Measurements from ENCODE around the gene NKAIN1.
A peak's percentile ranks its signal among the peaks of the same experiment; 100 is the strongest.
"Not testable (repeated sequence)": the region's sequence is repeated elsewhere in the genome, so short reads cannot be mapped to it uniquely, and the experiment has no call there.

The NKAIN1 gene

DNA sequence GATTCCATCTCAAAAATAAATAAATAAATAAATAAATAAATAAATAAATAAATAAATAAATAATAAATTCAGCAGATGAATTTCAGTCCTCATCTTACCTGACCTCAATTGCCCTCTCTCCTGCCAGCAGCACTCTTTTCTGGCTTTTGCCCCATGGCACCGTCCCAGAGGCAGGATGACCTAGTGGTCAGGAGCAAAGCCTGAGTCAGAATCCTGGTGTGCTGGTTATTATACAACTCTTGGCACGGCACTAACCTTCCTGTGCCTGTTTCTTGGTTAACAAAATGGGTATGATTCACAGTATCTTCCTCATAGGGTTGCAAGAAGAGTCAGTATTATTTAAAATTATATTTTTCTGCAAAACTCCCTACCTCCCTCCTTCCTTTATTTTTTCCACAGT lies 43.0 kb downstream of the NKAIN1 start:
- Mint-ChIP-seq H3K4me3 (no peak overlapping the region), H3K4me1 (ENCODE audit: low read depth) (no peaks in the 10 kb centered on the region), H3K27ac (no peak overlapping the region), H3K9me3 (no peaks in the 10 kb centered on the region), H3K27me3 (peaks cover 3% of the 10 kb centered on the region), H3K36me3 (ENCODE audit: low read depth) (no peaks in the 10 kb centered on the region)
- no peak for DNase-seq

DNA sequence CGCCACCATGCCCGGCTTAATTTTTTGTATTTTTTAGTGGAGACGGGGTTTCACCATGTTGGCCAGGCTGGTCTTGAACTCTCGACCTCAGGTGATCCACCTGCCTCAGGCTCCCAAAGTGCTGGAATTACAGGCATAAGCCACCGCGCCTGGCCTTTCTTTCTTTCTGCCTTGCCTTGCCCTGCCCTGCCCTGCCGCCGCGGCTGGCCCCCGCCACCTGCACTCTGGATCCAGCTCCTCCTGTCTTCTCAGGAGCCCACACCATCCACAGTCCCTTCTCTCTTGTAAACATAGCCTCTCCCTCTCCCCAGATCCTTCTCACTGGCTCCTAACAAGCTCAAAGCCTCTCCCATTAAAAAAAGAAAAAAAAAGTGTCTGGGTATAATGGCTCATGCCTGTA lies 44.4 kb downstream of the NKAIN1 start:
- not testable (repeated sequence) for H3K4me3 Mint-ChIP-seq; H3K27ac Mint-ChIP-seq; H3K27me3 Mint-ChIP-seq; H3K4me1 Mint-ChIP-seq (ENCODE audit: low read depth); H3K9me3 Mint-ChIP-seq; DNase-seq; H3K36me3 Mint-ChIP-seq (ENCODE audit: low read depth)

DNA sequence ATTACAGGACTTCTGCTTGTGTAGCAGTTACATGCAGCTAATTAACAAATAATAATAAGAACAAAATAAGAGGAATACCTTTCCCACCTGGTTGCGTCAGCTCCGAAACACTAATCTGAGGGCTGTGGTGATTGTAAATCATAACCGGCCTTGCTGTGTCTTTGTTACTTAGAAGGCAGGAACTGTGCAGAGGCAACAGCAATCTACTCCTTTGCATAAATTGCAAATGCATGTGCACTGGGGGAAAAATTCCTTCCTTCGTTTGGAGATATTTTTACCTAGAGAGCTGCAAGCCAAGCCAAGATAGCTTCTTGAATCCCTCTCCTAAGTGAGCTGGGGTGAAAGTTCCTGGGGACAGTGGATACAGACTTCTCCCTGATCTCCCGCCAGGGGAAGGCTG lies 46.0 kb downstream of the NKAIN1 start:
- no peaks in the 10 kb centered on the region for H3K27me3 Mint-ChIP-seq

DNA sequence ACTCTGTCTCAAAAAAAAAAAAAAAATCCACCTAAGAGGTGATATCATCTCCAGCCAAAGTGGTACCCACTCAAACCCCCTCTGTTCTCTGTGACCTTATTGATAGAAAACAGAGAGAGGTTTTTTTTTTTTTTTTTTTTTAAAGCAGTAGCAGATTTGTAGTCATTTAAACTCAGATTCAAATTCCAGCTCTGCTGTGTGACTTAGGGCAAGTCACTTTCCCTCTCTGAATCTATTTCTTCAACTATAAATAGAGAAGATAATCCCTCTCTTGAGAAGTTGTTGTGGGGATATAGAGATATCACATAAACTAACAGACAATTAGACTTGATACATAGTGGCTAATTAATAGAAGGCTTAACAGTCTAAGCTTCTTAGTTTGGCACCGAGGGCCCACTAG lies 48.4 kb downstream of the NKAIN1 start:
- H3K4me1 Mint-ChIP-seq (ENCODE audit: low read depth): no peaks in the 10 kb centered on the region
- no peak overlapping the region for H3K4me3 Mint-ChIP-seq
- no peak overlapping the region for H3K27ac Mint-ChIP-seq
- no peaks in the 10 kb centered on the region for H3K36me3 Mint-ChIP-seq (ENCODE audit: low read depth)
- no peaks in the 10 kb centered on the region for H3K9me3 Mint-ChIP-seq
- DNase-seq: no peak
- peaks cover 9% of the 10 kb centered on the region for H3K27me3 Mint-ChIP-seq

More for the DNA sequence above, 46.0 kb downstream of the NKAIN1 start:
- Mint-ChIP-seq H3K4me1 (ENCODE audit: low read depth) (no peaks in the 10 kb centered on the region), H3K4me3 (no peak overlapping the region), H3K9me3 (no peaks in the 10 kb centered on the region), H3K36me3 (ENCODE audit: low read depth) (no peaks in the 10 kb centered on the region), H3K27ac (no peak overlapping the region)
- no peak for DNase-seq

DNA sequence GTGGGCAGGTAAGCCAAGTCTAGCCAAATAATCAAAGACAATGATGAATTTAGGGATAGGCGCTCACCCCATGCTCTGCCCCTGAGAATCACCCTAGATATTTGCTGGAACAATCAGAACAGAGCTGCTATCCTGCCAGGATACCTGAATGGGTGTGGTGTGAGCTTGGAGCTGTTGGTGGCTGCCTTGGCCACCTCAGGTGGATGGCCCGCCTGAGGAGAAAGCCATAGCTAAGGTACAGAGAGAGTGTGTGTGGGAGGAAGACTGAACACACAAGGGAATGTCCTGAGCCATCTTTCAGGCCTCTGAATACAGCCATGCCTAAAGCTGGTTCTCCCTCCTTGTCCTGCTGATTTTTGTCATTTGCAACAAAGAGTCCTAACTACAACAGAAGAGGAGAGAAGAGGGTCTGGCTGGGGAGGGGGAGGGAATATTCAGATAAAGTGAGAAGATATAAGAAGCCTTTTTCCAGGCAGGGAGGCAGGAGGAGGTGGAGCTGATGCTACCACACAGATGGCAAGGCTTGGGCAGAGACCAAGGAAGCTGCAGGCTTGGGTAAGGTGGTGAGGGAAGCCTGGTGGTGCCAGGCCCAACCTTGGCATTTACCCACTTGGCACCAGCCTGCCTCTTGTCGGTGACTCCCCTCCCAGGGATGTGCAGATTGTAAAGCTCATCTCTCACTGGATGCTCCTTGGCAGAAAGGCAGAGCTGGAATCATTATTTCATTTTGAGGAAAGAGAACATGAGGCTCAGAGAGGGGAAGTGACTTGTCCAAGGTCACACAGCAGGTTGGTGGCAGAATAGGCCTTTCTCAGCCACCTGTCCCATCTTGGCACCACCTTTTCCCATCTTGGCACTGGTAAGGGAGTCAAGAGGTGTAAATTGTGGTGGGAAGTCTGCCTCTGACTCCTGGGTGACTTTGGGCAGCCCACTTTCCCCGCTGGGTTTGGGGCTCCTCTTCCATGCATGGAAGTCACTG lies 49.7 kb downstream of the NKAIN1 start:
- Mint-ChIP-seq H3K9me3 (no peaks in the 10 kb centered on the region), H3K27me3 (peaks cover 10% of the 10 kb centered on the region), H3K4me1 (ENCODE audit: low read depth) (no peaks in the 10 kb centered on the region), H3K36me3 (ENCODE audit: low read depth) (no peaks in the 10 kb centered on the region), H3K4me3 (no peak overlapping the region), H3K27ac (no peak overlapping the region)
- no peak for DNase-seq

DNA sequence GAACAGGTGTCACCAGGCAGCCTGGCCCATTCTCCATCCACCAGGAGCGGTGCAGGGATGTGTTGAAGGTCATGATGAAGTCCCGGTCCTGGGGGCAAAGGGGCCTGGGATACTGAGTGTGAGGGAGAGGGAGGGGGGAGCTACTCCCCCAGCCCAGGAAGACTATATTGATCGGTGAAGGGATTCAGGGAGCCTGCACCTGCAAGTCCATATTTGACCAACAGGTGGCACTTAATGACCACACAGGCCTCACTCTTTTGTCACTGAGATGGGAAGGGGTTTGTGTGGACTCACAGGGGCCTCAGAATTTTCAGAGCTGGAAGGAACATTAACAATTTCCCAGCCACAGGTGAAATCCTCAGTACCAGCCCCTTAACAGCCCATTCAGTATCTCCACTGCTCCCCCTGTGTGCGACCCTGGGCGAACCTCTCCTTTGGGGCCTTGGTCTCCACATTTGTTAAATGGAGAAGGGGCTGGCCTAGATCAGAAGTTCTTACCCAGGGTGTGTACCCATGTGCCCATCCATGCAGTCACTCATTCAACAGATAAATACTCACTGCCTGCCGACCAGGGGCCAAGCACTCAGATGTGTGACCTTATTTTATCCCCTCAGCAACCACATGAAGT lies 55.6 kb downstream of the NKAIN1 start:
- Mint-ChIP-seq H3K27ac (no peak overlapping the region), H3K9me3 (no peaks in the 10 kb centered on the region), H3K36me3 (ENCODE audit: low read depth) (no peaks in the 10 kb centered on the region), H3K4me3 (no peak overlapping the region), H3K27me3 (peaks cover 58% of the 10 kb centered on the region), H3K4me1 (ENCODE audit: low read depth) (peaks cover 6% of the 10 kb centered on the region)
- peak; percentile 47 for DNase-seq

DNA sequence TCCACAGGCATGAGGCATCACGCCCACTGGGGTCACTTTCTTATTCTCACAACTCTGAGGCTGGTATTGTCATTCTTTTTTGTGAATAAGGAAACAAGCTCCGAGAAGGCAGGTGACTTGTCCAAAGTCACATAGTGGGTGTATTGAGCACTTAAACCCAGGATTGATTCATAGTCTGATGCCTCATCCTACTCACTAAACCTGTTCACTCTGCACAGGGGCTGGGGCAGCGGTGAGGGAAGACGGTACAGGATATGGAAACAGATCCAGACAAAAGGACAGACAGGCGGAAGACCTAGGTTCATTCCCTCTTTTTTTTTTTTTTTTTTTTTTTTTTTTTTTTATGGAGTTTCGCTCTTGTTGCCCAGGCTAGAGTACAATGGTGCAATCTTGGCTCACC lies 56.6 kb downstream of the NKAIN1 start:
- peaks cover 6% of the 10 kb centered on the region for H3K4me1 Mint-ChIP-seq (ENCODE audit: low read depth)
- no peak for DNase-seq
- H3K36me3 Mint-ChIP-seq (ENCODE audit: low read depth): no peaks in the 10 kb centered on the region
- H3K27ac Mint-ChIP-seq: no peak overlapping the region
- no peaks in the 10 kb centered on the region for H3K9me3 Mint-ChIP-seq
- H3K4me3 Mint-ChIP-seq: no peak overlapping the region
- peaks cover 61% of the 10 kb centered on the region for H3K27me3 Mint-ChIP-seq

DNA sequence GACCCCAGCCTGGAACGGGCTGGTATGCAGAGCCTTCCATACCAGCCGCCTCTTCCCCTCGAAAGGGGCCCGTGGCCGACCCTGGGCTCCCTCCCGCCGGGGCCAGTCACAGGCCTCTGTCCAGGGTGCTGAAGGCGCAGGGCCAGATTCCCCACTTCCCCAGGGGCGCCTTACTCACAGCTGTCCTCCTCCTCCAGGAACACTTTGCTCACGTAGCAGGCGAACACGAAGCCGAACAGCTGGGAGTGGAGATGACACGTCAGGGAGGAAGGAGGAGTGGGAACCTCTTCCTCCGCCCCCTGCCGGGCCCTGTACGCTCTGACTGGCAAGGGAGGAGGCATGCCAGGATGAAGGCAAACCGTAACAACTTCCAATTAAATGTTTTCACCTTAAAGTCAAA lies 57.3 kb downstream of the NKAIN1 start:
- peaks cover 61% of the 10 kb centered on the region for H3K27me3 Mint-ChIP-seq

DNA sequence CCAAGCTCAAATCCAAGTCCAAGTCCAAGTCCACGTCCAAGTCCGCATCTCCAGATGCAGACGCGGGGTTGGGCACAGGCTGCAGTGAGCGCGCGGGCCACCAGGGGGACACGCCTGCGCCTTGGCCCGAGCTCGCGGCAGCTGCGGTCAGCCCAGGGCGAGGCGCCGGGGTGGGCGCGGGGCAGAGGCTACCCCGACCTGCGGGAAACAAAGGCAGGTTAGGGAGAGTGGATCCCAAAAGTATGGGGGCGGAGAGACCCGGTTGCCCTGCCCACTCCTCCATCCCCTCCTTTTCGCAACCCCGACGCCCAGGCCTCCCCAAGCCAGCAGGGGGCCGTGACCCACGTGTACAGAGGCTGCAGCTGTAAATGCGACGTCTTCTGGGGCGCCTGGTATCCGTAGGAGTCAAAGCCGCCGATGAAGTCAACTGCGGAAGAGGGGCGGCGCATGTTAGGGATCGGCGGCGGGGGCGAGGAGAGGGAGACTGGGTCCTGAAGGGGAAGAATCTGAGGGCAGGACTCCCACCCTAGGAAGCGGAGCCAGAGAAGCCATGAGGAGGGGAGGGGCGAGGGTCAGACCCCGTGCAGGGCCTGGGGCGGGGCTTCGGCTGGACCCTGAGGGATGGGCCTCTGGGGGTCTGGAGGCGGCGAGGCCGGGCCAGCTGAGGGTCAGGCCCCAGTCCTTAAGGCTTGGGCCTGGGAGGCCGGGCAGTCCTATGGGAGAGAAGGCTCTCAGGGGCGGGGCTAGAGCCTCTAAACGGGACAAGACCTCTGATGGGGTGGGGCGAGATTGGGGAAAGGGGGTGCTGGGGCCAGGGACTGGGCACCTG lies 58.0 kb downstream of the NKAIN1 start:
- H3K4me3 Mint-ChIP-seq: peak overlapping the region; percentile 27
- H3K4me1 Mint-ChIP-seq (ENCODE audit: low read depth): peaks cover 6% of the 10 kb centered on the region

More for the DNA sequence above, 57.3 kb downstream of the NKAIN1 start:
- Mint-ChIP-seq H3K9me3 (no peaks in the 10 kb centered on the region), H3K27ac (no peak overlapping the region), H3K4me1 (ENCODE audit: low read depth) (peaks cover 6% of the 10 kb centered on the region), H3K36me3 (ENCODE audit: low read depth) (no peaks in the 10 kb centered on the region), H3K4me3 (no peak overlapping the region)
- DNase-seq: peak; percentile 68

DNA sequence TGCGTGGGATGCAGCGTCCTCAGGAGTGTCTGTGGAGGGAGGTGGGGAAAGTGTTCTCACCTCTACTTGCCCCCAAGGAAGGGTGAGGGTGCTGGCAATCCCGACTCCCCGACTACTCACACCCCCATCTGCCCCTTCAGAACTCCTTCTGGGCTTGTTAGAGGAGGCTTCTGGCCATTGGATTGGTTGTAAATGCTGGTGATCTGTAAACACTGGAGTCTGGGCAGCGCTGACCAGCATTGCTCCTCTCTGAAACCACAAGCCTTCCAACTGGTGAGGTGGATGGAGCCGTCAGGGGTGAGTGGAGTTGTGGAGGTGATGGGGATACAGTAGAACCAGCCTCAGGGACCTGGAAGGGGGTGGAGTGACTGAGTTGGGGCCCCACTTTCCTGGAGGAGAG lies 59.3 kb downstream of the NKAIN1 start:
- no peak for DNase-seq
- Mint-ChIP-seq H3K27me3 (peaks cover 55% of the 10 kb centered on the region), H3K36me3 (ENCODE audit: low read depth) (no peaks in the 10 kb centered on the region), H3K4me3 (no peak overlapping the region), H3K27ac (no peak overlapping the region), H3K4me1 (ENCODE audit: low read depth) (peaks cover 6% of the 10 kb centered on the region), H3K9me3 (no peaks in the 10 kb centered on the region)

More for the DNA sequence above, 58.0 kb downstream of the NKAIN1 start:
- Mint-ChIP-seq H3K36me3 (ENCODE audit: low read depth) (no peaks in the 10 kb centered on the region), H3K27me3 (peaks cover 55% of the 10 kb centered on the region), H3K27ac (no peak overlapping the region), H3K9me3 (no peaks in the 10 kb centered on the region)
- DNase-seq: peak; percentile 68

DNA sequence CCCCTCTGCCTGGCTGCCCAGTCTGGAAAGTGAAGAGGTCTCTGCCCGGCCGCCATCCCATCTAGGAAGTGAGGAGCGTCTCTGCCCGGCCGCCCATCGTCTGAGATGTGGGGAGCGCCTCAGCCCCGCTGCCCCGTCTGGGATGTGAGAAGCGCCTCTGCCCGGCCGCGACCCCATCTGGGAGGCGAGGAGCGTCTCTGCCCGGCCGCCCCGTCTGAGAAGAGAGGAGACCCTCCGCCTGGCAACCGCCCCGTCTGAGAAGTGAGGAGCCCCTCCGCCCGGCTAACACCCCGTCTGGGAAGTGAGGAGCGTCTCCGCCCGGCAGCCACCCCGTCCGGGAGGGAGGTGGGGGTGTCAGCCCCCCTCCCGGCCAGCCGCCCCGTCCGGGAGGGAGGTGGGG lies 63.4 kb downstream of the NKAIN1 start:
- not testable (repeated sequence) for H3K4me3 Mint-ChIP-seq; H3K9me3 Mint-ChIP-seq; H3K36me3 Mint-ChIP-seq (ENCODE audit: low read depth); DNase-seq; H3K27ac Mint-ChIP-seq; H3K4me1 Mint-ChIP-seq (ENCODE audit: low read depth)
- H3K27me3 Mint-ChIP-seq: peaks cover 28% of the 10 kb centered on the region

DNA sequence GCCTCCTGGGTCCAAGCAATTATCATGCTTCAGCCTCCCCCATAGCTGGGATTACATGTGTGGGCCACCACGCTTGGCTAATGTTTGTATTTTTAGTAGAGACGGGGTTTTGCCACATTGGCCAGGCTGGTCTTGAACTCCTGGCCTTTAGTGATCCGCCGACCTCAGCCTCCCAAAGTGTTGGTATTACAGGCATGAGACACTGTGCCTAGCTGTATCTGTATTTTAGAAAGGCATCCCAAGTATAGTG lies 69.3 kb downstream of the NKAIN1 start:
- no peak for DNase-seq
- Mint-ChIP-seq H3K27ac (peak overlapping the region; percentile 80), H3K4me1 (ENCODE audit: low read depth) (peaks cover 10% of the 10 kb centered on the region), H3K9me3 (no peaks in the 10 kb centered on the region), H3K27me3 (peaks cover 3% of the 10 kb centered on the region), H3K36me3 (ENCODE audit: low read depth) (no peaks in the 10 kb centered on the region), H3K4me3 (no peak overlapping the region)

DNA sequence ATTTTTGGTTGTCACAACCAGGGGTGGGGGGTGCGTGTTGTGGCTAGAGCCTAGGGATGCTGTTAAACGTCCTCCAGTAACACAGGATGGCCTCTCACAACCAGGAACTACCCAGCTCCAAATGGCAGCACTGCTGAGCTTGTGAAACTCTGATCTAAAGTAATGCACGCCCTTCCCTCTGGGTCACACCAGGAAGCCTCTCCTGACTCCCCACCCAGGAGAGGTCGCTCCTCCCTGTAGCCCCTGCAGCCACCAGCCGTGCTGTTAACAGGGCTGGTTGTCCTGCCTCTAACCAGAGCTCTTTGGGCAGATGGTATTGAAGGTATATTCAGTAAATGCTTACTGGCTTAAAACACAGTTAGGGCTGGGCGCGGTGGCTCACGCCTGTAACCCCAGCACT lies 73.2 kb downstream of the NKAIN1 start:
- Mint-ChIP-seq H3K4me1 (ENCODE audit: low read depth) (peaks cover 12% of the 10 kb centered on the region), H3K27me3 (peaks cover 7% of the 10 kb centered on the region), H3K9me3 (no peaks in the 10 kb centered on the region), H3K36me3 (ENCODE audit: low read depth) (no peaks in the 10 kb centered on the region), H3K4me3 (no peak overlapping the region), H3K27ac (no peak overlapping the region)
- no peak for DNase-seq

DNA sequence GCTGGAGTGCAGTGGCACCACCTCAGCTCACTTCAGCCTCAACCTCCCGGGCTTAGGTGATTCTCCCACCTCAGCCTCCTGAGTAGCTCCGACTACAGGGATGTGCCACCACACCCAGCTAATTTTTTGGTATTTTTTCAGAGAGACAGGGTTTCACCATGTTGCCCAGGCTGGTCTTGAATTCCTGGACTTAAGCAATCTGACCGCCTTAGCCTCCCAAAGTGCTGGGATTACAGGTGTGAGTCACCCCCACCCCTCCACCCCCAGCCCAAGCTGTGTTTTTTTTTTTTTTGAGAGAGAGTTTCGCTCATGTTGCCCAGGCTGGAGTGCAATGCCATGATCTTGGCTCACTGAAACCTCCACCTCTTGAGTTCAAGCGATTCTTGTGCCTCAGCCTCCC lies 75.4 kb downstream of the NKAIN1 start:
- Mint-ChIP-seq H3K4me1 (ENCODE audit: low read depth) (peaks cover 2% of the 10 kb centered on the region), H3K9me3 (no peaks in the 10 kb centered on the region), H3K36me3 (ENCODE audit: low read depth) (no peaks in the 10 kb centered on the region), H3K27me3 (peaks cover 7% of the 10 kb centered on the region), H3K27ac (no peak overlapping the region), H3K4me3 (no peak overlapping the region)
- no peak for DNase-seq

DNA sequence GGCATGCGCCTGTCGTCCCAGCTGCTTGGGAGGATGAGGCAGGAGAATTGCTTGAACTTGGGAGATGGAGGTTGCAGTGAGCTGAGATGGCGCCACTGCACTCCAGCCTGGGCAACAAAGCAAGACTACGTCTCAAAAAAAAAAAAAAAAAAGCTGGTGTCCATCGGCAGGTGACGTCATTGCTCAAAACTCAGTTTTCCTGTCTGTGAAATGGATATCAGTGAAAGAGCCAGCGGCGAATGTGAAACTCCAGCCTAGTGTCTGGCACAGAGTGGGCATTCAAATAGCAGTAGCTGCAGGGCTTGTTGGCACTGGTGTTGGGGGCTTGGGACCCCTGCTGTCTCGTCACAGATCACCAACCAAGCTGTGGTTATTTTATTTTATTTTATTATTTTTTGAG lies 75.8 kb downstream of the NKAIN1 start:
- Mint-ChIP-seq H3K27me3 (peaks cover 7% of the 10 kb centered on the region), H3K4me3 (no peak overlapping the region), H3K9me3 (no peaks in the 10 kb centered on the region), H3K4me1 (ENCODE audit: low read depth) (peaks cover 2% of the 10 kb centered on the region), H3K27ac (no peak overlapping the region), H3K36me3 (ENCODE audit: low read depth) (no peaks in the 10 kb centered on the region)
- DNase-seq: no peak
